ENCODE results near the gene CENPF. TPM values are rescaled to one million over a fixed set of nuclear protein-coding genes. Genes with fewer than 3 reads are reported as not detected.
"Not testable (repeated sequence)": the region's sequence is repeated elsewhere in the genome, so short reads cannot be mapped to it uniquely, and the experiment has no call there.

Gene CENPF
- total RNA-seq, 1 donor: 2.4 TPM

DNA sequence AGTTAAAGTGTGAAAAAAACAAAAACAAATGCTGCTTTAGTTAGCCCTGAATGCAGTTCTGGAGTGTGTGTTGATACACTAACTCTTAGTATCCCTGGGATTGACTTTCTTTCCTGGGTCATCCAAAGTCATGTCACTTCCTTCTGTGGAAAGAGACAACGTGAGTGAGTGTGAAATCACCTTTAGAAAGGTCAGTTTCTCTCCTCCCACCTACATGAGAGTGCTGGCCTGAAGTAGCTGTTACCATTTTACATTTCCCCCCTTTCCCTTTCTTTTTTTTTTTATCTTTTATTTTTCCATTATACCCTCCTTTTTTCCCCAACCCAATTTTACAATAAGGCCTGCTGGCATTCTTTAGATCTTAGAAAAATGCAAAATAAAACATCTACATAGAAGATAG lies 55.2 kb downstream of the CENPF start:
- DNase-seq (ENCODE audit: low read depth in 2 of 3, low spot score in 2 of 3): no peak

DNA sequence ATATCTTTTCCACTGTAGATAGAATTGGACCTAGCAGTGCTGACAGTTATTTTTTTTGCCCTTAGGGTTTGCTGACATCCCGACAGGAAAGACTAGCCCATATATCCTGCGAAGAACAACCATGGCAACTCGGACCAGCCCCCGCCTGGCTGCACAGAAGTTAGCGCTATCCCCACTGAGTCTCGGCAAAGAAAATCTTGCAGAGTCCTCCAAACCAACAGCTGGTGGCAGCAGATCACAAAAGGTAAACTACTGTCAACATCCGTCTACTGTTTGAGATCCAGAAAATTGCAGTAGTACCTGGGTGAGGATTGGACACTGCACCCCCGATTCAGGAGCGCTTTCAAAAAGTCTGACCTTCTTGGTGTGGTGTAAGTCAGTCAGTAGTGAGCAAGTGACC lies 55.8 kb downstream of the CENPF start:
- DNase-seq (ENCODE audit: low read depth in 2 of 3, low spot score in 2 of 3): no peak

DNA sequence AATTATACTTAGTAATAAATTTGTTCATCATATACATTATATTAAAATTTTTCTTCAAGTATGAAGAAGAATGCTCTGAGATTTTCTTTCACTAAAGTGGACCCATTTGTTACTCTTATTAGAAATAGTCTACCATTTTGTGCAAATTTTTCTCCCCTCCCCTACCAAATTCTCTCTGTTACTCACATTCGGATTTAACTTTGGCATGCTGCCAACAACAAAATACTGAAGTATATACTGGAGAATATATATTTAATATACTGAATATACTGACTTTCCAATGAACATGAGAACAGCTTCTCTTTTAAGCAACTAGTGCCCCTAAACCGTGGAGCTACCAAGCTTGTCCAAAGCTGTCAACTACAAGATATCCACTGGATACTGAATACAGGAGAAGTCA lies 57.2 kb downstream of the CENPF start:
- DNase-seq (ENCODE audit: low read depth in 2 of 3, low spot score in 2 of 3): no peak

DNA sequence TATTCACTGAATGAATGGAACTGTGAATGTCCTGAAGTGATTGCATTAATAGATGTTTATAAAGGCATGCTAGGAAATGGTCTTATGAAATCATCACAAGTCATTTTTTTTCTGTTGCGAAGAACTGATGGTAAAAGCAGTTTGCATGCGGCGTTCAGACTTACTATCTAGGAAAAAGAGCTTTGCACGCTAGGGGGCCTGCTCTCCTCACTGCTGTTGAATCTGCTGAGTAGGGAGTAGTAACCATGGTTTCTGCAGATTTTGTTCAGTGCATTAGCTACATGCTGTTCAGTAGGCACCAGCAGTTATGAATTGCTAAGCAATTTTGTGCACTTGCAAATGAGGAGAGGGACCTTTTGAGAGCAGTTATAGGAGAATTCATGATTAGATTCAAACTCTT lies 57.9 kb downstream of the CENPF start:
- no peak for DNase-seq (ENCODE audit: low read depth in 2 of 3, low spot score in 2 of 3)

DNA sequence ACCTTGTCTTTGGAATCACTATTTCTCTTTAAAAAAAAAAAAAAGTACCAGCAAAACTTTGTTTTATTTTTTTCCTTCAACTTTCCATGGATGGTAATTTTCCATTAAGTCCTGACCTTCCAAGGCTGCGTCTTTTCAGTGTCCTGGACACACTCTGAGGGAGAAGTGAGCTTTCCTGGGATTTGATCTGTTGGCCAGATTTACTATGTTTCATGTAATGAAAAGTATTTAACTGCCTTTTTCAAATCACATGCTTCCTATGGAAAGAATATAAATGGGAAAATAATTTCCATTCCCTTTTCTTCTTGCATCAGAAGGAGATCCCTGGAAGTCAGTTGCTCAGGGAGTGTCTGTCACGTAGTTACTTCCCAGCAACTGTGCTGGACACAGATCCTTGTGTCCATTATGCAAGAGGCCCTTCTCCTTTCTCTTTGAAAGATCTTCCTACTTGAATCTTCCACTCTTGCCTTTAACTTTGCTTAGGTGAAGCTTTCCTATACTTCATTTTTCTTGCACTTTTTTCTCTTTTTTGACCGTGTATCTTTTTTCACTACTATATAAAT lies 59.3 kb downstream of the CENPF start:
- no peak for DNase-seq (ENCODE audit: low read depth in 2 of 3, low spot score in 2 of 3)

DNA sequence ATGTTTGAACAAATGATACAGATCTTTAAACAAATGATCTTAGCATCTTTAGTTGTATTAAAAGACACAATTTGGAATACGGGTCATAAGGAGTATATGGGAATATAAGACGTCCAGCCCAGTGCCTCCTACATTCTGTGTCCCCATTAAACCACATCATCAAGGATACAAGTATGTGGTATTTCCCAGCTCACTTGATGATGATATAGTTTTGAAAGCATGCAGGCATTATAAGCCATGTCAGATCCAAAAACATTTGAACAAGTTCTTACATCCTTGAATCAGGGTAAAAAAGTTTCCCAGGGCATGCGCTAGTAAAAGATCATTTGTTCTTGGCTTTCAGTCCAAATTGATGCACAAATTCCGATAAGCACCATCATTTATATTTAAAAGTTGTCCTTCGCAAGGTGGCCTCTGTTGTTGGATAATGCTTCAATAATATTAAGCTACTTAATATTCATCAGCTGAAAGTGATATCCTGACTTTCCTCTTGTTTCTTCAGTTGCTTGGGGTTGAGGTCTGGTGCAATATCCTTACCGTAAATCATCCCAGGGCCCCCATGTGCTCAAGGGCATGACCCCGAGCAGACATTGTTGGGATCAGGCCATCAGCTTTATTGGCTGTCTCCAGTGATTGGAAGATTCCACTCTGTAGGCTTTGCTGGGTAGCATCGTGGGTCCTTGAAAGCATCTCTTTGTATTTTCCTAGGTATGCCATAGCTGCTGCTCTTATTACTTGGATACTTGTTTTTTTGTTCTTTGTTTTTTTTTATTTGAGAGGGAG lies 61.8 kb downstream of the CENPF start:
- no peak for DNase-seq (ENCODE audit: low read depth in 2 of 3, low spot score in 2 of 3)

DNA sequence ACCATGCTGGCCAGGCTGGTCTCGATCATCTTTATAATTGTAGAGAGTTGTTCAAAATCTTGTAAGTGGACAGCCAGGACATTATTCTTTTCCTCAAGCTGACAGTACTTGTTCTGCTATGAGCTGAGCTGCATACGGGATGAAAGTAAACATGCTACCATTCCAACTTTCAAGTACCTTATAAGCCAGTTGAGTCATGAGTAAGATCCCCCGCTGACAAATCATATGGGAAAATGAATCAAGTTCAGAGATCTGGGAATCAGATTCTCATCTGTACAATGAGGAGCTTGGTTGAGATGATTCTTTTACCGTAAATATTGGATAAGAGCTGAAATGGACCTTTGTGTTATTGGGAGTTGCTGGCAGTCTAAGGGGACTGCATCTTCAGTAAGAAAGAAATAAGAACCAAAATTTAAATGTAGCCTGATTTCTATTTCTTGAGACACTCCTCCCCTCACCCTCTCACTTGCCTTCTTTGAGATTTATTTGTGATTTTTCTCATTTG lies 62.7 kb downstream of the CENPF start:
- no peak for DNase-seq (ENCODE audit: low read depth in 2 of 3, low spot score in 2 of 3)

DNA sequence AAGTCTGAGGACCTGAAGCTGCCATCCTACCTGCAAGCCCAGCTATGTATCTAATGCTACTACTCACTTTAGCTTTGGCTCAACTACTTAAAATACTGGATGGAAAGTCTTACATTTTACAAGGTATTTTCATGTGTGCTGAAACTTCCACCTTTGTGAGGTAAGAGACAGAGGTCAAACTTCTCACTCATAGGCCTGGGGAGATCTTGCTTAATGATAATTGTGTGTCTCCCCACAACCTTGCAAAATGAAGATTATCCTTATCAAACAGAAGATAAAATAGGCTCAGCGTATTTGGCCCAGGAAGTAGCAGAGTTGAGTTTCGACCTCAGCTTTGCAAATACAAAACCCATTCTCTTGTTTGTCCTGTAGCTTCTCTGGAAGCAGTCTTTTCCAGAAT lies 63.7 kb downstream of the CENPF start:
- no peak for DNase-seq (ENCODE audit: low read depth in 2 of 3, low spot score in 2 of 3)

DNA sequence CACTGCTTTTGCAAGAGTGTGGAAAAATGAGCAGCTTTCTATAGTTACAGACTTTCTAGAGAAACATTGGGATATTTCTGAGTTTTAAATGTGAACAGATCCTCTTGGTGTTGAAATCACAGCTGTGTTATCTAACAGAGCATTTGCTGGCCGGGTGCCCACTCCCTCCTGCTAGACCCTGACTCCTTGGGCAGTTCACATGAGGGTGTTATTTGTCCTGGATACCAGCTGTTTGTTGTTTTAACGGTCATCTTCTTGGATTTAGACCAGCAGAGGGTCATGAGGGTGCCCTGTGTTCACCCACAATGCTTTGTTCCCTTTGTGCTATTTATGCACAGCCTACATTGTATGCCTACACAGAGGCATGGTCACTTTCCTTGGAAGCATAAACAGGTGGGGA lies 67.1 kb downstream of the CENPF start:
- no peak for DNase-seq (ENCODE audit: low read depth in 2 of 3, low spot score in 2 of 3)

DNA sequence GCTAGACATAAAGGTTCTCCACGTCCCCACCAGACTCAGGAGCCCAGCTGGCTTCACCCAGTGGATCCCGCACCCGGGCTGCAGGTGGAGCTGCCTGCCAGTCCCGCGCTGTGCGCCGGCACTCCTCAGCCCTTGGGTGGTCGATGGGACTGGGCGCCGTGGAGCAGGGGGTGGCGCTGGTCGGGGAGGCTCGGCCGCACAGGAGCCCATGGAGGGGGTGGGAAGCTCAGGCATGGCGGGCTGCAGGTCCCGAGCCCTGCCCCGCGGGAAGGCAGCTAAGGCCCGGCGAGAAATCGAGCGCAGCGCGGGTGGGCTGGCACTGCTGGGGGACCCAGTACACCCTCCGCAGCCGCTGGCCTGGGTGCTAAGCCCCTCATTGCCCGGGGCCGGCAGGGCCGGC lies 70.0 kb downstream of the CENPF start:
- not testable (repeated sequence) for DNase-seq (ENCODE audit: low read depth in 2 of 3, low spot score in 2 of 3)

DNA sequence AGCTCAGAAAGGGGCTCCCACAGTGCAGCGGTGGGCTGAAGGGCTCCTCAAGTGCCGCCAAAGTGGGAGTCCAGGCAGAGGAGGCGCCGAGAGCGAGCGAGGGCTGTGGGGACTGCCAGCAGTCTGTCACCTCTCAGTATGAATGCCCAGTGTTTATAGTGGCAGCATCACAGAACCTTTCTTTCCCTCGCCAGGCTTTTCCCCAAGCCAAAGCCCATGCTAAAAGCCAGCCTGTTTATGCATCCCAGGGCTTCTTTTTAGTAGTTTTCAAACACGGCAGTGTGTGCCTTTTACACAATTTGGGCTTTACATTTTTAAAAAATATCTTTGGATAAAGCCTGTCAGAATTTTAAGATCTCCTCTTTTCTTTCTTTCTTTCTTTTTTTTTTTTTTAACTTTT lies 70.6 kb downstream of the CENPF start:
- DNase-seq (ENCODE audit: low read depth in 2 of 3, low spot score in 2 of 3): no peak

DNA sequence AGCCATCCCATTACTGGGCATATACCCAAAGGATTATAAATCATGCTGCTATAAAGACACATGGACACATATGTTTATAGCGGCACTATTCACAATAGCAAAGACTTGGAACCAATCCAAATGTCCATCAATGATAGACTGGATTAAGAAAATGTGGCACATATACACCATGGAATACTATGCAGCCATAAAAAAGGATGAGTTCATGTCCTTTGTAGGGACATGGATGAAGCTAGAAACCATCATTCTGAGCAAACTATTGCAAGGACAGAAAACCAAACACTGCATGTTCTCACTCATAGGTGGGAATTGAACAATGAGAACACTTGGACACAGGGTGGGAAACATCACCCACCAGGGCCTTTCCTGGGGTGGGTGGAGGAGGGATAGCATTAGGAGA lies 72.5 kb downstream of the CENPF start:
- DNase-seq (ENCODE audit: low read depth in 2 of 3, low spot score in 2 of 3): not testable (repeated sequence)

DNA sequence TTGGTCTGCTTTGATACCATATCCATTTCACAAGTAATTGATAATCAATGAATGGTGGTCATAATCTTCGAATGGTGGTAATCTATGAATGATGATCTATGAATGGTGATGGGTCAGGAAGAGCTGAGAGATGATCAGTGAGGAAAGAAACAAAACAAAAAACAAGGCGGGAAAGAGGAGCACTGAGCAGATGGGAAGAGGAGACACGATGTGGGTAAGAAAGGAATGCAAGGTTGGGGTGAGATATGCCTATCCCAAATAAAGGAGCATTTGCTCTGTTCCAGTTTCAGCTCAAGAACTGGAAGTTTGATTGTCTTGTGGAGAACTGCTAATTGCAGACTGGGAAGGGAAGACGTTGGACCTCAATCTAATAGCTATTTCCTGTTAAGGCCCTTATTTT lies 73.8 kb downstream of the CENPF start:
- no peak for DNase-seq (ENCODE audit: low read depth in 2 of 3, low spot score in 2 of 3)

DNA sequence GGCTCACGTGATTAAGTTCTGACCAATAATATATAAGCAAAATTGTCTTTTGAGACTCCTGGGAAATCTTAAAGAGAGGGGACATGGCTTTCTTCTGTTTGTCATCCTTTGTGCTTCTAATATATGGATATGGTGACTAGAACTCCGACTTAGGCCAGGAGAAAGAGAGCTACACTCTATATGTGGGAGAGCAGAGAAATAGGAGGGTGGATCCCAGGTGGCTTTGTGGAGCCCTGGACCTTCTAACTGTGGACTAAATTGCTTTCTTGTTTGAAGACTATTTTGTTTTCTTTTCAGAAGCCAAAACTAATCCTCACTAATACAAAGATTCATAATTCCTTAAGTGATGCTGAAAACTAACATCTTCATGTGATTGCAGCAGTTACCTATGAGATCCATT lies 75.0 kb downstream of the CENPF start:
- DNase-seq (ENCODE audit: low read depth in 2 of 3, low spot score in 2 of 3): no peak

DNA sequence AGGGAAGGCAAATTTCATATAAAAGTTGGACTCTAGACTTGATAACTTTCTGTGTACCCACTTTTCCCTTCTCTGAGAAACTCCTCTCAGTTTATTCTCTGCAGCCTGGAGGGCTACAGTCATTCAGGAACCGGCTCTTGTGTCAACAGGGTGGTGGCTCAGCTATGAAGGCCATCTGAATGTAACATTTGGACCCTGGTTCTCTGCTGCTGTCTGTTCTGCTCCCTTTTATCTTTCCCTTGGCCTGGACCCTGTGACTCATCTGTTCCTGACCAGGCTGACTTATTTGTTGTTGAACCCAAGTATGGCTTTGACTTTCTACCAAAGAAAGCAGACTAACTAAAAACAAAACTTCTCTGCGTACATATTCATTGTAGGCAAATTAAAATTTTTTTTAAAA lies 75.4 kb downstream of the CENPF start:
- no peak for DNase-seq (ENCODE audit: low read depth in 2 of 3, low spot score in 2 of 3)

DNA sequence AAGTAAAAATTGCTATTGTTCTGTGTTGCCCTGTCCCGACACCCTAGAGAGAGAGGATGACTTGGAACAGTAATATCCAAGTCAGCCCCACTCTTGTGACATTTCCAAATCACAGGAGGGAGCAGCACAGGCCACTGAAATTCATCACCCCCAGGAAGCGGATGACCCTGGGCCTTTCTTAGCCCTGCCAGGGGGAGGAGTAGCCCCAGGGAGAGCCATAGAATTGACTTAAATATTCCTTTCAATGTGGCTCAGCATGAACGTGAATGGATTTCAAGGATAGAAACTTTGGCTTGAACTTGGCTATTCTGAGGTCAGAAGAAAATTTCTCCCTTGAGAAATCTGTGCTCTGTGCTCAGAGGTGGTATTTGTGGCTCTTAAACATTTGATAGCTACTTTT lies 80.6 kb downstream of the CENPF start:
- no peak for DNase-seq (ENCODE audit: low read depth in 2 of 3, low spot score in 2 of 3)

DNA sequence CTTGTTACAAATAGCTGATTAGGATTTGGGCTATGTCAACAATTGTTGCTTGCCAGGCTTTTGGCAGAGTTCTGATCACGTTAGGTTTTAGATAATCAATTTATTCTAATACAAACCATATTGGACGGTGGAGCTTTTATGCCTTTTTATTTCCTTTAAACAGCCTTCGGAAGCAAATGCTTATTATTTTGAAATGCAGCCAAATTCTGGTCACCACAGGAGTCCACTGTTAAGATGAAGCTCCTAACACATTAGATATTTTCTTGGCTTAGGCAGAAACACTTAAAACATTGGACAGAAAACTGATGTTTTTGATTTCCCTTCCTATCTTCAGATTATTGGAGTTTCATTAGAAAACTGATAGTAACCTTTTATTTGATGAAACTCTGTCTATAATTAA lies 82.9 kb downstream of the CENPF start:
- DNase-seq (ENCODE audit: low read depth in 2 of 3, low spot score in 2 of 3): no peak

DNA sequence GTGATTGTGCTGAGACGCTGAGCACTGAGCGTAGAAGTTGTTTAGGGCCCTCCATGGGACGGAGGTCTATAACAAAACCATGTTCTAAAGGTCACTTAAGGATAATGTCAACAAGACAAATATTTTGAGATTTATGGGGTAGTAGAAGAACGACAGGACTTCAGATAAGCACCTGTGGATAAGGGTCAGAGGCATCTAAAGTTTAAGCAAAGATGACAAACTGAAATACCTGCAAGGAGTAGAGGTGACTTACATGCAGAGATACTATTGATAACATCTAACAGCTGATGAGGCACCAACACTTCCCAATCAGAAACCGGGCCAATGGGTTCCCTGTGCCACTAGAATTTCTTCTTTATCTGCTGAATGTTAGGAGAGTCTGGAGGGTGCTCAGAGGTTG lies 83.5 kb downstream of the CENPF start:
- DNase-seq (ENCODE audit: low read depth in 2 of 3, low spot score in 2 of 3): no peak

DNA sequence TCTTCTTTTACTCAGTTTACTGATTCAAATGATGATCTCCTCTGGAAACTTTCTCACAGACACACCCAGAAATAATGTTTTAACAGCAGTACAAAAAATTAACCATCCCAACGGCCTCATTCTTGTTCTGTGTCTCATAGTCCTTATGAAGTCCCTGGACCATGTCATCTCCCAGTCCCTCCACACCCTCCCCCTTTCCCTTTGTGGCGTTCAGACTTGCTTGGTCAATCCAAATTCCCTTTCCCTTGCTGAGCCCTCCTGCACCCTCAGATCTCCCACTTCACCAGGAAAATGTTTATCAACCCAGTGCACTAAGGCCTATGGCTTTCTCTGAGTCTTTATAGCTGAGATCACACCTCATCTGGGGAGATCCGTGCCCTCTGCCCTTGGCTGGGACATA lies 85.9 kb downstream of the CENPF start:
- no peak for DNase-seq (ENCODE audit: low read depth in 2 of 3, low spot score in 2 of 3)

DNA sequence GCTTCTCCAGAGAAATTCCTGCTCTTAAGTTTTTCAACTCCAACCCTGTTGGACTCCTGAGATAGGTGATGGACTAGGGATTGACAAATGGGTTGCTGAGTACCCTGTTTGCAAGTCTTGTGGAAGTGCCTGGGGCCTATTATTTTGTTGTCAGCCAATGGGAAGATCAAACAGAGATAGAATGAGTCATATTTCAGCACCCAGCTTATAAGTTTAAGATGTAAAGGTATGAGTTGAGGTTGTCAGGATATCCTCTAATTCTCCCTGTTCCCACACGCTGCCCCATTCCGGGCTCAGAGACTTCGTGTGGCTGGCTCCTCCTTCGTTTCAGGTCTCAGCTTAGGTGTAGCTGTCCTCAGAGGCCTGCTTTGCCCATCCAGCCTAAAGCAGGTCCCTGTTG lies 91.8 kb downstream of the CENPF start:
- no peak for DNase-seq (ENCODE audit: low read depth in 2 of 3, low spot score in 2 of 3)

DNA sequence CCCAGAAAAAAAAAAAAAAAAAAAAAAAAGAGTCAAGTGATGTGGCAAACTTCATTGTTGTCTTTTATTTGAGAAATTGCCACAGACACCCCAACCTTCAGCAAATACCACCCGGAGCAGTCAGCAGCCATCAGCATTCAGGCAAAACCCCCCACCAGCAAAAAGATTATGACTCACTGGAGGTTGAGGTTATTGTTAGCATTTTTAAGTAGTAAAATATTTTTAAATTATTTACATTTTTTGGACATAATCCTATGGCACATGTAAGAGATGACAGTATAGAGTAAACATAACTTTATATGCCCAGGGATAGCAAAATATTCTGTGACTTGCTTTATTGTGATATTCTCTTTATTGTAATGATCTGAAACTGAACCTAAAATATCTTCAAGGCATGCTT lies 95.6 kb downstream of the CENPF start:
- DNase-seq (ENCODE audit: low read depth in 2 of 3, low spot score in 2 of 3): no peak

DNA sequence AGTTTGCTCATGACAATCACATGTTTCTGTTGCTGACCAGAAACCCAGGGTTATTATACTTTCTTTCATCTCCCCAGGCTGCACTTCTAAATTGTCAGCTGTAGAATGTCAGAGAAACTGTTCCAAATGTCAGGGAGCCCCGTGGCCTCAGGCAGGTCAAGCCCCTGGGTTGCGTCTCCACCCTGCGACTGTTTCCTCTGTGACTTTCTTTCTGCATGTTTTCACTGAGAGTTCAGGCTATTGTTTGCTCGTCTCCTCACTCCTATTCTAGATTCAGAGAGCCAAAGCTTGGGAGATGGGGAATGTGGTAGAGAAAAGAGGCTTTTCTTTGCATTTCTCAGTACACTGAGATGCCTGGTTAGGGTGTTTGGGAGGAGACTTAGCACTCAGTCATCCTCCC lies 97.4 kb downstream of the CENPF start:
- no peak for DNase-seq (ENCODE audit: low read depth in 2 of 3, low spot score in 2 of 3)

DNA sequence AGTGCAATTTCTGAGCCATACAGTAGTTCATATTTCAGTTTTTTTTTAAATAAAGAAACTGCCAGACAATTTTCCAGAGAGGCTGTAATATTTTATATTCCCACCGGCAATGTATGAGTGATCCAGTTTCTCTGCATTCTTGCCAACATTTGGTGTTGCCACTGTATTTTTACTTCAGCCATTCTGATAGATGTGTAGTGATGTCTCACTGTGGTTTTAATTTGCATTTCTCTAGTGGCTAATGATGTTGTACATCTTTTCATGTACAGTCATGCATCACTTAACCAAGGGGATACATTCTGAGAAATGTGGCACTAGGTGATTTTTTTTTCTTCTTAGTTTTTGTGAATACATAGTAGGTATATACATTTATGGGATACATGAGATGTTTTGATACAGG lies 99.6 kb downstream of the CENPF start:
- no peak for DNase-seq (ENCODE audit: low read depth in 2 of 3, low spot score in 2 of 3)

Data from hematopoietic multipotent progenitor cell (in vitro differentiated cells).